NCI-H1048 (cell line): Measurements from ENCODE around the gene SPATA31C2.
"Not testable (repeated sequence)": the region's sequence is repeated elsewhere in the genome, so short reads cannot be mapped to it uniquely, and the experiment has no call there.

ENCODE experiments used
- DNase-seq: peaks from one replicate; lab custom pipeline; 2025; lab: John Stamatoyannopoulos, UW

The SPATA31C2 gene

GRCh38 chr9:88123413-88123812 lies 14.9 kb downstream of the SPATA31C2 start:
- DNase-seq, result not testable (repeated sequence)

GRCh38 chr9:88118121-88118520 lies 20.2 kb downstream of the SPATA31C2 start:
- not testable (repeated sequence) for DNase-seq

GRCh38 chr9:88114968-88115612 lies 23.2 kb downstream of the SPATA31C2 start:
- not testable (repeated sequence) for DNase-seq

- DNase-seq, result not testable (repeated sequence)
Observed at GRCh38 chr9:88114283-88114967, 23.9 kb downstream of the SPATA31C2 start.

- not testable (repeated sequence) for DNase-seq
Observed at GRCh38 chr9:88113156-88114130, 24.8 kb downstream of the SPATA31C2 start.

- DNase-seq, result no peak
Observed at GRCh38 chr9:88110026-88110425, 28.2 kb downstream of the SPATA31C2 start.

- DNase-seq, result no peak
Observed at GRCh38 chr9:88108779-88109178, 29.5 kb downstream of the SPATA31C2 start.

GRCh38 chr9:88106492-88106891 lies 31.8 kb downstream of the SPATA31C2 start:
- no peak for DNase-seq

- DNase-seq, result no peak
Observed at GRCh38 chr9:88092797-88093331, 45.4 kb downstream of the SPATA31C2 start.

GRCh38 chr9:88090151-88090581 lies 48.1 kb downstream of the SPATA31C2 start:
- no peak for DNase-seq

- no peak for DNase-seq
Observed at GRCh38 chr9:88087906-88088305, 50.4 kb downstream of the SPATA31C2 start.

- no peak for DNase-seq
Observed at GRCh38 chr9:88085476-88085875, 52.8 kb downstream of the SPATA31C2 start.

- DNase-seq, result no peak
Observed at GRCh38 chr9:88084357-88085183, 53.7 kb downstream of the SPATA31C2 start.
